ENCODE data around the gene TRDMT1. TPM values are rescaled to one million over a fixed set of nuclear protein-coding genes. Genes with fewer than 3 reads are reported as not detected.

The TRDMT1 gene
- total RNA-seq, 2 experiments from 2014 or later = 10.4 to 12.2 TPM

DNA sequence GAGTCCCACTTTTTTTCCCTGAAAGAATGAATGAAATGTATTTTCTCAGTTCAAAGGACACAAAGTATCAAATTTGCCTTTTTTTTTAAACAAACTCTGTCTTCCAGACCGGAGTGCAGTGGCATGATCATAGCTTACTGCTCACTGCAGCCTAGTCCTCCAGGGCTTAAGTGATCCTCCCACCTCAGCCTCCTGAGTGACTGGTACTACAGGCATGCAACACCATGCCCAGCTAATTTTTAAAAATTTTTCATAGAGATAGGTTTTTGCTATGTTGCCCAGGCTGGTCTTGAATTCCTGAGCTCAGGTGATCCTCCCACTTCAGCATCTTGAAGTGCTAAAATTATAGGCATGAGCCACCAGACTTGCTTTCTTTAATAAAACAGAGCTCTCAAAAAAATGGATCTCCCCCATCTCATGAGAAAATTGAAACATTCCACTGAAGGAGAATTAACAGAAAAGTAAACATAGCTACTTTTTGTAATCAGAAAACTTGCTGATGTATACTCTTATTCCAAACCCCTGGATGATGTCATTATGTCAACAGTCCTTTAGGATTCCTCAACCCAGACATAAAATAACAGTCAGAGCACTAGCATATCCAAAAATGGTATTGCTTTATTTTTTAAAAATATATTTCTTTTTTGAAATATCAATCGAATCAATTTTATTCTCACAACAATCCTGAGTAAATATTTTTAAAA, 12.3 kb upstream of the TRDMT1 start:
- no TSS peak for BruUV-seq (replicated peaks)
- Histone ChIP-seq H3K4me1 (ENCODE audit: insufficient read depth, low read length, poor library complexity, severe bottlenecking) (no peaks in the 10 kb centered on the region), H2AFZ (ENCODE audit: low read length) (no peak overlapping the region), H3K9me2 (ENCODE audit: insufficient read depth, low read length) (no peaks in the 10 kb centered on the region), H3K9me3 (ENCODE audit: low read length) (no peaks in the 10 kb centered on the region), H3K4me2 (ENCODE audit: low read length) (no peak overlapping the region), H3K27ac (ENCODE audit: low read depth, low read length, poor library complexity, severe bottlenecking) (no peak overlapping the region), H4K20me1 (ENCODE audit: insufficient read depth, low read length) (no peaks in the 10 kb centered on the region), H3K36me3 (ENCODE audit: insufficient read depth, low read length) (no peaks in the 10 kb centered on the region), H3K79me2 (ENCODE audit: insufficient read depth, low read depth, low read length) (no peaks in the 10 kb centered on the region), H3K4me3 (ENCODE audit: low read depth, low read length, poor library complexity, severe bottlenecking) (no peak overlapping the region)
- intact Hi-C loops (cut with micrococcal nuclease; ENCODE audit: unreplicated experiment) = no loop called here
- ChIA-PET POLR2A (interaction anchor here (0.7 kb wide), 1 partner anchor 8 kb away, joined by 3 read pairs; no protein-coding TSS in a partner anchor), CTCF (ENCODE audit: unreplicated experiment) (no interaction called here)
- DNase-seq (ENCODE audit: low spot score) = no peak
- TF ChIP-seq EZH2phosphoT487 (IDR thresholded peaks at IDR 0.05; ENCODE audit: borderline replicate concordance, low read depth, low read length) = no peak
- TF ChIP-seq, protein P1, sequence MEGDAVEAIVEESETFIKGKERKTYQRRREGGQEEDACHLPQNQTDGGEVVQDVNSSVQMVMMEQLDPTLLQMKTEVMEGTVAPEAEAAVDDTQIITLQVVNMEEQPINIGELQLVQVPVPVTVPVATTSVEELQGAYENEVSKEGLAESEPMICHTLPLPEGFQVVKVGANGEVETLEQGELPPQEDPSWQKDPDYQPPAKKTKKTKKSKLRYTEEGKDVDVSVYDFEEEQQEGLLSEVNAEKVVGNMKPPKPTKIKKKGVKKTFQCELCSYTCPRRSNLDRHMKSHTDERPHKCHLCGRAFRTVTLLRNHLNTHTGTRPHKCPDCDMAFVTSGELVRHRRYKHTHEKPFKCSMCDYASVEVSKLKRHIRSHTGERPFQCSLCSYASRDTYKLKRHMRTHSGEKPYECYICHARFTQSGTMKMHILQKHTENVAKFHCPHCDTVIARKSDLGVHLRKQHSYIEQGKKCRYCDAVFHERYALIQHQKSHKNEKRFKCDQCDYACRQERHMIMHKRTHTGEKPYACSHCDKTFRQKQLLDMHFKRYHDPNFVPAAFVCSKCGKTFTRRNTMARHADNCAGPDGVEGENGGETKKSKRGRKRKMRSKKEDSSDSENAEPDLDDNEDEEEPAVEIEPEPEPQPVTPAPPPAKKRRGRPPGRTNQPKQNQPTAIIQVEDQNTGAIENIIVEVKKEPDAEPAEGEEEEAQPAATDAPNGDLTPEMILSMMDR (conservative IDR thresholded peaks at IDR 0.05; ENCODE audit: low read length) = no peak

DNA sequence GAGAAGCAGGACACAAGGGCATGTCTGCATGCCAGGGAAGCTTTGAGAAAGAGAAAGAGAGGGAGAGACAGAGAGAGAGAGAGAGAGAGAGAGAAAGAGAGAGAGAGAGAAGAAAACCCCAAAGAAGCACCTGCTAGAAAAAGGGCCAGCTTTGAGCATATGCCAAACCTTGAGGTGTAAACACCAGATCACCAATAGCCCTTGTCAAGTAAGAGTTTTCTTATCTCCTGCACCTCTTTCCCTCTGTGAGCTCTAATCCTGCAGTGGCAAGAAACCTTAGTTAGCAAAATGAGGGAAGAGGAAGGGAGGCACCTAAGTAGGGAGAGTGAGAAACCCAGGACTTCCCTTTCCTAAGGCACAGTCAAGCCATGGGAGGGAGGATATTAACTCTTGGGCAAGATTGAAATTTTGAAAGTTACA, 11.3 kb upstream of the TRDMT1 start:
- no peak for DNase-seq (ENCODE audit: low spot score)
- no peaks in the 10 kb centered on the region for H3K9me2 ChIP-seq (ENCODE audit: insufficient read depth, low read length)
- H2AFZ ChIP-seq (ENCODE audit: low read length) = no peak overlapping the region
- no peak overlapping the region for H3K27ac ChIP-seq (ENCODE audit: low read depth, low read length, poor library complexity, severe bottlenecking)
- CTCF ChIA-PET (ENCODE audit: unreplicated experiment) = no interaction called here
- no peaks in the 10 kb centered on the region for H3K36me3 ChIP-seq (ENCODE audit: insufficient read depth, low read length)
- POLR2A ChIA-PET = interaction anchor here (1.0 kb wide), 1 partner anchor 22 kb away, joined by 3 read pairs; no protein-coding TSS in a partner anchor
- H3K4me2 ChIP-seq (ENCODE audit: low read length) = no peak overlapping the region
- H4K20me1 ChIP-seq (ENCODE audit: insufficient read depth, low read length) = no peaks in the 10 kb centered on the region
- H3K4me3 ChIP-seq (ENCODE audit: low read depth, low read length, poor library complexity, severe bottlenecking) = no peak overlapping the region
- intact Hi-C loops (cut with micrococcal nuclease; ENCODE audit: unreplicated experiment) = no loop called here
- H3K9me3 ChIP-seq (ENCODE audit: low read length) = no peaks in the 10 kb centered on the region
- H3K79me2 ChIP-seq (ENCODE audit: insufficient read depth, low read depth, low read length) = no peaks in the 10 kb centered on the region
- BruUV-seq (replicated peaks) = no TSS peak
- TF ChIP-seq EZH2phosphoT487 (IDR thresholded peaks at IDR 0.05; ENCODE audit: borderline replicate concordance, low read depth, low read length) = no peak
- TF ChIP-seq, protein P1 (conservative IDR thresholded peaks at IDR 0.05; ENCODE audit: low read length) = no peak
- H3K4me1 ChIP-seq (ENCODE audit: insufficient read depth, low read length, poor library complexity, severe bottlenecking) = no peaks in the 10 kb centered on the region

DNA sequence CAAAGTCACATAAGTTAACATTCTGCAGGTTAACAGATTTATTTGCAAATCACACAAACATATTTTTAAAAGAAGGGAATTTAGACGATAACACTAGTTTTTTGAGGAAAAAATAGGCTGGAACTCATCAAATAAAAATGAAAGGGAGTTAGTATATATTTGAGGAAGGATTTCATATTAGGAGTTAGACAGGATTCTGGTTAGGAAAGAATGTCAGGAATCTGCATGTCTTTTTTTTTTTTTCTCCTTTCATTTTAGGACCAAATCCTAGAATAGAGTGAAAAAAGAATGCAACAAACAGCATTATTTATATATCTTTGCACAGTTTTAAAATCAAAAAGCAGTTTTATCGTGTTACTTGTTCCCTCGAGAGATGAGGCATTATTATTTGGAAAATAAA, 8.9 kb upstream of the TRDMT1 start:
- no TSS peak for BruUV-seq (replicated peaks)
- POLR2A ChIA-PET = no interaction called here

More for the DNA sequence above, 8.9 kb upstream of the TRDMT1 start:
- TF ChIP-seq, protein P1 (conservative IDR thresholded peaks at IDR 0.05; ENCODE audit: low read length) = no peak
- no peak for TF ChIP-seq EZH2phosphoT487 (IDR thresholded peaks at IDR 0.05; ENCODE audit: borderline replicate concordance, low read depth, low read length)
- Histone ChIP-seq H3K4me3 (ENCODE audit: low read depth, low read length, poor library complexity, severe bottlenecking) (no peak overlapping the region), H2AFZ (ENCODE audit: low read length) (no peak overlapping the region), H3K9me2 (ENCODE audit: insufficient read depth, low read length) (no peaks in the 10 kb centered on the region), H3K79me2 (ENCODE audit: insufficient read depth, low read depth, low read length) (no peaks in the 10 kb centered on the region), H4K20me1 (ENCODE audit: insufficient read depth, low read length) (no peaks in the 10 kb centered on the region), H3K36me3 (ENCODE audit: insufficient read depth, low read length) (no peaks in the 10 kb centered on the region), H3K9me3 (ENCODE audit: low read length) (no peaks in the 10 kb centered on the region), H3K4me1 (ENCODE audit: insufficient read depth, low read length, poor library complexity, severe bottlenecking) (no peaks in the 10 kb centered on the region), H3K4me2 (ENCODE audit: low read length) (no peak overlapping the region), H3K27ac (ENCODE audit: low read depth, low read length, poor library complexity, severe bottlenecking) (no peak overlapping the region)
- CTCF ChIA-PET (ENCODE audit: unreplicated experiment) = no interaction called here
- no peak for DNase-seq (ENCODE audit: low spot score)
- intact Hi-C loops (cut with micrococcal nuclease; ENCODE audit: unreplicated experiment) = no loop called here
